Astrocyte (in vitro differentiated cells and primary cell): ENCODE measurements around the gene NDUFS7. TPM values are rescaled to one million over a fixed set of nuclear protein-coding genes. Genes with fewer than 3 reads are reported as not detected.

Experiments
- DNase-seq: peaks from one replicate; pipeline ENCODE4 v3.0.0-alpha.2; 2010; ENCODE audit warnings: low read depth
- FAIRE-seq: peaks from 2 replicates; lab custom pipeline; 2011; peaks lifted over from hg19 to GRCh38; lab: Jason Lieb, UNC
- H2AFZ ChIP-seq: 2 replicates; pipeline ENCODE4 v1.6.0; 2012; ENCODE audit warnings: low read depth, low read length, inconsistent platforms
- H3K27ac ChIP-seq: 2 replicates; pipeline ENCODE4 v1.5.1; 2011; ENCODE audit warnings: low read depth, low read length, inconsistent platforms
- H3K27me3 ChIP-seq: 2 replicates; pipeline ENCODE4 v1.6.0; 2011; ENCODE audit warnings: low read length, inconsistent platforms; ENCODE audit not compliant: insufficient read depth
- H3K36me3 ChIP-seq: 2 replicates; pipeline ENCODE4 v1.5.1; 2011; ENCODE audit warnings: low read length, inconsistent platforms; ENCODE audit not compliant: insufficient read depth
- H3K4me1 ChIP-seq: 2 replicates; pipeline ENCODE4 v1.5.1; 2011; ENCODE audit warnings: low read length, inconsistent platforms; ENCODE audit not compliant: insufficient read depth
- H3K4me2 ChIP-seq: 2 replicates; pipeline ENCODE4 v1.6.0; 2012; ENCODE audit warnings: low read length, inconsistent platforms
- H3K4me3 ChIP-seq: 2 replicates; pipeline ENCODE4 v1.5.1; 2011; ENCODE audit warnings: low read depth, mild to moderate bottlenecking, low read length, inconsistent platforms; ENCODE audit not compliant: insufficient read depth
- H3K79me2 ChIP-seq: 2 replicates; pipeline ENCODE4 v1.6.0; 2012; ENCODE audit warnings: mild to moderate bottlenecking, low read length, inconsistent platforms; ENCODE audit not compliant: insufficient read depth
- H3K9ac ChIP-seq: 2 replicates; pipeline ENCODE4 v1.6.0; 2012; ENCODE audit warnings: mild to moderate bottlenecking, low read length, inconsistent platforms
- H3K9me3 ChIP-seq: 2 replicates; pipeline ENCODE4 v1.5.1; 2012; ENCODE audit warnings: low read depth, mild to moderate bottlenecking, low read length, inconsistent platforms; ENCODE audit not compliant: insufficient read depth
- H4K20me1 ChIP-seq: 2 replicates; pipeline ENCODE4 v1.6.0; 2012; ENCODE audit warnings: low read length, inconsistent platforms; ENCODE audit not compliant: insufficient read depth
- H3K27ac Mint-ChIP-seq: one replicate; pipeline ENCODE4 v1.8.0; 2021; ENCODE audit warnings: mild to moderate bottlenecking, mixed read lengths; ENCODE audit not compliant: unreplicated experiment
- H3K27me3 Mint-ChIP-seq: one replicate; pipeline ENCODE4 v1.8.0; 2021; ENCODE audit warnings: low read depth, mixed read lengths; ENCODE audit not compliant: unreplicated experiment
- H3K36me3 Mint-ChIP-seq: one replicate; pipeline ENCODE4 v1.8.0; 2021; ENCODE audit warnings: low read depth, mixed read lengths; ENCODE audit not compliant: unreplicated experiment
- H3K4me1 Mint-ChIP-seq: one replicate; pipeline ENCODE4 v1.8.0; 2021; ENCODE audit warnings: low read depth, mixed read lengths; ENCODE audit not compliant: unreplicated experiment
- H3K4me3 Mint-ChIP-seq: one replicate; pipeline ENCODE4 v1.8.0; 2021; ENCODE audit warnings: mild to moderate bottlenecking, moderate library complexity, mixed read lengths; ENCODE audit not compliant: unreplicated experiment
- H3K9me3 Mint-ChIP-seq: one replicate; pipeline ENCODE4 v1.8.0; 2021; ENCODE audit warnings: mild to moderate bottlenecking, mixed read lengths; ENCODE audit not compliant: unreplicated experiment
- CTCF ChIP-seq: IDR thresholded peaks from 2 replicates; pipeline ENCODE4 v1.5.1; 2011; ENCODE audit warnings: low read depth, mild to moderate bottlenecking, inconsistent platforms, low read length, moderate library complexity; ENCODE audit not compliant: insufficient read depth
- EZH2 ChIP-seq: IDR thresholded peaks from 2 replicates; pipeline ENCODE4 v1.6.1; 2012; ENCODE audit warnings: mild to moderate bottlenecking, low read length, inconsistent platforms; ENCODE audit not compliant: insufficient read depth
- total RNA-seq: library from RNA; stranded (reverse); gene quantifications from 2 replicates; pipeline ENCODE4 v1.2.1, GENCODE V29; 2021

Gene NDUFS7
- total RNA-seq, 1 donor from 2014 or later: 64.0 TPM

GRCh38 chr19:1428738-1429391 is 45.2 kb downstream of the NDUFS7 start:
- Histone ChIP-seq H3K79me2 (peaks cover 68% of the 10 kb centered on the region), H3K9me3 (no peaks in the 10 kb centered on the region), H3K9ac (no peak overlapping the region), H3K4me2 (no peak overlapping the region), H3K27ac (no peak overlapping the region), H2AFZ (no peak overlapping the region), H3K36me3 (peaks cover 7% of the 10 kb centered on the region), H3K27me3 (no peaks in the 10 kb centered on the region), H4K20me1 (peaks cover 57% of the 10 kb centered on the region), H3K4me1 (peaks cover 10% of the 10 kb centered on the region), H3K4me3 (no peak overlapping the region)
- no peak for DNase-seq
- Mint-ChIP-seq H3K27ac (no peak overlapping the region), H3K27me3 (no peaks in the 10 kb centered on the region), H3K4me3 (no peak overlapping the region), H3K9me3 (no peaks in the 10 kb centered on the region), H3K4me1 (no peaks in the 10 kb centered on the region), H3K36me3 (peaks cover 6% of the 10 kb centered on the region)
- no peak for FAIRE-seq
- TF ChIP-seq CTCF (no peak), EZH2 (no peak)

- TF ChIP-seq EZH2: no peak
- TF ChIP-seq CTCF: no peak
- H3K36me3 ChIP-seq: peaks cover 7% of the 10 kb centered on the region
- H3K4me1 Mint-ChIP-seq: no peaks in the 10 kb centered on the region
- no peak overlapping the region for H3K4me3 ChIP-seq
- no peak for DNase-seq
- H3K79me2 ChIP-seq: peaks cover 61% of the 10 kb centered on the region
- H3K27me3 Mint-ChIP-seq: no peaks in the 10 kb centered on the region
- H3K27ac Mint-ChIP-seq: no peak overlapping the region
- H3K36me3 Mint-ChIP-seq: peaks cover 6% of the 10 kb centered on the region
- no peak for FAIRE-seq
- H3K27ac ChIP-seq: no peak overlapping the region
- H3K9me3 ChIP-seq: no peaks in the 10 kb centered on the region
- no peak overlapping the region for H3K9ac ChIP-seq
- H3K27me3 ChIP-seq: no peaks in the 10 kb centered on the region
- H2AFZ ChIP-seq: no peak overlapping the region
- H3K4me1 ChIP-seq: peaks cover 10% of the 10 kb centered on the region
- no peak overlapping the region for H3K4me2 ChIP-seq
- peaks cover 55% of the 10 kb centered on the region for H4K20me1 ChIP-seq
- H3K9me3 Mint-ChIP-seq: no peaks in the 10 kb centered on the region
- H3K4me3 Mint-ChIP-seq: no peak overlapping the region
Observed at GRCh38 chr19:1429750-1430149, 46.0 kb downstream of the NDUFS7 start.

GRCh38 chr19:1430246-1430645 is 46.5 kb downstream of the NDUFS7 start:
- Histone ChIP-seq H3K27me3 (no peaks in the 10 kb centered on the region), H3K27ac (no peak overlapping the region), H4K20me1 (peaks cover 53% of the 10 kb centered on the region), H3K4me2 (no peak overlapping the region), H3K79me2 (peaks cover 56% of the 10 kb centered on the region), H3K4me1 (peaks cover 5% of the 10 kb centered on the region), H3K4me3 (no peak overlapping the region), H3K36me3 (peaks cover 8% of the 10 kb centered on the region), H3K9me3 (no peaks in the 10 kb centered on the region), H3K9ac (no peak overlapping the region), H2AFZ (no peak overlapping the region)
- DNase-seq: no peak
- TF ChIP-seq CTCF: no peak
- no peak for TF ChIP-seq EZH2
- no peak overlapping the region for H3K27ac Mint-ChIP-seq
- H3K4me3 Mint-ChIP-seq: no peak overlapping the region
- no peaks in the 10 kb centered on the region for H3K9me3 Mint-ChIP-seq
- H3K27me3 Mint-ChIP-seq: no peaks in the 10 kb centered on the region
- H3K36me3 Mint-ChIP-seq: peaks cover 6% of the 10 kb centered on the region
- H3K4me1 Mint-ChIP-seq: no peaks in the 10 kb centered on the region
- no peak for FAIRE-seq
